Measurements from ENCODE around the gene C4A.
"Not testable (repeated sequence)": the region's sequence is repeated elsewhere in the genome, so short reads cannot be mapped to it uniquely, and the experiment has no call there.

Gene C4A

GRCh38 chr6:32003301-32003700, 21.4 kb downstream of the C4A start:
- H3K9ac ChIP-seq (ENCODE audit: low read depth, low read length); H3K27me3 ChIP-seq (ENCODE audit: control insufficient read depth, insufficient read depth, low read length); H3K36me3 ChIP-seq (ENCODE audit: control insufficient read depth, insufficient read depth, low read length); H3K9me3 ChIP-seq (ENCODE audit: control insufficient read depth, insufficient read depth, low read length); H3K4me1 ChIP-seq (ENCODE audit: control insufficient read depth, insufficient read depth, low read length); H3K4me3 ChIP-seq (ENCODE audit: low read depth, low read length): not testable (repeated sequence)

DNA sequence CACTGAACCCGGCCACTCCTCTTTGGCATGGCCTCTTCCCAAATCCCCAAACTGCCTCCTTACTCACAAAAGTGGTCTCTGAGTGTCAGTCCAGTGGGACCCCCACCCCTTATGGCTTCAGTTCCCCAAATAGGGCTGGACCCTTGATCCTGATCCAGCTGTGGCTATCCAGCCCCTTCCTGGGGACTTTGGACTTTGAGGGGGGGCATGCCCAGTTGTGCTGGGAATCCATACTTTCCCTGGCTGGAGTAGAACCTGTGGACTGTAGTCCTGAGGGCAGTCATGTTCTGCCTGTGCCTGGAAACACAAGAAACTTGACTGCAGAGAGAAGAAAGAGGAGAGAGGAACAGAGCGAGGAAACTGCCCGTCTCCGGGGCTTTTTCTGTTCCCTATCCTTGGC, 22.5 kb downstream of the C4A start:
- not testable (repeated sequence) for H3K9ac ChIP-seq (ENCODE audit: low read depth, low read length); H3K4me3 ChIP-seq (ENCODE audit: low read depth, low read length); H3K9me3 ChIP-seq (ENCODE audit: control insufficient read depth, insufficient read depth, low read length); H3K36me3 ChIP-seq (ENCODE audit: control insufficient read depth, insufficient read depth, low read length); H3K4me1 ChIP-seq (ENCODE audit: control insufficient read depth, insufficient read depth, low read length); H3K27me3 ChIP-seq (ENCODE audit: control insufficient read depth, insufficient read depth, low read length)

DNA sequence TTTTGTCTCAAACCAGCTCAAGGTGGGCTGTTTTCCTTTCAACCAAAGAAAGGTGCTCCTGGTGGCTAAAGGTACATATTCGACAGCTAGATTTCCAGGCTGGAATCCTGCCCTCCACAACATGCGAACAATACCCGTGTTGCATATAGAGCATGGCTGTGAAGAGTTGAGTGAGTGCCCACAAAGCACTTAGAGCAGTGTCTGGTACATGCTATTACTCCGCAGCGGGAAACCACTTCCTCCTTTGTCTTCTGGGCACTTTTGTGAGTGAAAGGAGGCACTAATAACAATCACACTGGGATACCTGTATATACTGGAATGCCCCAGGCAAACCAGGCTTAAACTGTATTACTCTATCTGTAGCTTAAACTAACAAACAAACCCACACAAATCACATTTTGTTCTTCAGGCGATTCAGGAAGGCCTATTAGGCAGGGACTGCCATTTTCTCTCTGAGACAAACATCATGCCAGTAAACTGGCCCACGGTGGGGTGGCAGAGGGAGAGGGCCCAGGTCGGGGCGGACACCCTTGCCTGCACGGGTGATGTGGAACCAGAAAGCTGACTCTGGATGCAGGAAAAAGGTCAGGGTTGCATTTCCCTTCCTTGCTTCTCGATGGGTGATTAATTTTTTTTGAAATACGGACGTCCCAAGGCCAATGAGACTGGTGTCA, 23.1 kb downstream of the C4A start:
- not testable (repeated sequence) for H3K36me3 ChIP-seq (ENCODE audit: control insufficient read depth, insufficient read depth, low read length); H3K27me3 ChIP-seq (ENCODE audit: control insufficient read depth, insufficient read depth, low read length); H3K9me3 ChIP-seq (ENCODE audit: control insufficient read depth, insufficient read depth, low read length); H3K9ac ChIP-seq (ENCODE audit: low read depth, low read length); H3K4me3 ChIP-seq (ENCODE audit: low read depth, low read length); H3K4me1 ChIP-seq (ENCODE audit: control insufficient read depth, insufficient read depth, low read length)

DNA sequence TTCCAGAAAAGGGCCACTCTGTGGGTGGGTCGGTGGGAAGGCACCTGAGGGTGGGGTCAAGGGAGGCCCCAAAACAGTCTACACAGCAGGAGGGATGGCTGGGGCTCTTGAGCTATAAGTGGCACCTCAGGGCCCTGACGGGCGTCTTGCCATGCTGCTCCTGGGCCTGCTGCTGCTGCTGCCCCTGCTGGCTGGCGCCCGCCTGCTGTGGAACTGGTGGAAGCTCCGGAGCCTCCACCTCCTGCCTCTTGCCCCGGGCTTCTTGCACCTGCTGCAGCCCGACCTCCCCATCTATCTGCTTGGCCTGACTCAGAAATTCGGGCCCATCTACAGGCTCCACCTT, 23.7 kb downstream of the C4A start:
- H3K4me3 ChIP-seq (ENCODE audit: low read depth, low read length); H3K27me3 ChIP-seq (ENCODE audit: control insufficient read depth, insufficient read depth, low read length); H3K9ac ChIP-seq (ENCODE audit: low read depth, low read length); H3K36me3 ChIP-seq (ENCODE audit: control insufficient read depth, insufficient read depth, low read length); H3K9me3 ChIP-seq (ENCODE audit: control insufficient read depth, insufficient read depth, low read length); H3K4me1 ChIP-seq (ENCODE audit: control insufficient read depth, insufficient read depth, low read length): not testable (repeated sequence)

- H3K36me3 ChIP-seq (ENCODE audit: control insufficient read depth, insufficient read depth, low read length); H3K4me3 ChIP-seq (ENCODE audit: low read depth, low read length); H3K9ac ChIP-seq (ENCODE audit: low read depth, low read length); H3K9me3 ChIP-seq (ENCODE audit: control insufficient read depth, insufficient read depth, low read length); H3K27me3 ChIP-seq (ENCODE audit: control insufficient read depth, insufficient read depth, low read length); H3K4me1 ChIP-seq (ENCODE audit: control insufficient read depth, insufficient read depth, low read length): not testable (repeated sequence)
Measured at GRCh38 chr6:32005991-32006529, 24.2 kb downstream of the C4A start.

GRCh38 chr6:32007086-32007485, 25.2 kb downstream of the C4A start:
- not testable (repeated sequence) for H3K4me3 ChIP-seq (ENCODE audit: low read depth, low read length); H3K27me3 ChIP-seq (ENCODE audit: control insufficient read depth, insufficient read depth, low read length); H3K9me3 ChIP-seq (ENCODE audit: control insufficient read depth, insufficient read depth, low read length); H3K4me1 ChIP-seq (ENCODE audit: control insufficient read depth, insufficient read depth, low read length); H3K36me3 ChIP-seq (ENCODE audit: control insufficient read depth, insufficient read depth, low read length); H3K9ac ChIP-seq (ENCODE audit: low read depth, low read length)

DNA sequence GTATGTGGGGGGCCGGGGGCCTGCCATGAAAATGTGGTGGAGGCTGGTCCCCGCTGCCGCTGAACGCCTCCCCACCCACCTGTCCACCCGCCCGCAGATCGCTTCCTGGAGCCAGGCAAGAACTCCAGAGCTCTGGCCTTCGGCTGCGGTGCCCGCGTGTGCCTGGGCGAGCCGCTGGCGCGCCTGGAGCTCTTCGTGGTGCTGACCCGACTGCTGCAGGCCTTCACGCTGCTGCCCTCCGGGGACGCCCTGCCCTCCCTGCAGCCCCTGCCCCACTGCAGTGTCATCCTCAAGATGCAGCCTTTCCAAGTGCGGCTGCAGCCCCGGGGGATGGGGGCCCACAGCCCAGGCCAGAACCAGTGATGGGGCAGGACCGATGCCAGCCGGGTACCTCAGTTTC, 26.2 kb downstream of the C4A start:
- H3K36me3 ChIP-seq (ENCODE audit: control insufficient read depth, insufficient read depth, low read length); H3K27me3 ChIP-seq (ENCODE audit: control insufficient read depth, insufficient read depth, low read length): not testable (repeated sequence)

DNA sequence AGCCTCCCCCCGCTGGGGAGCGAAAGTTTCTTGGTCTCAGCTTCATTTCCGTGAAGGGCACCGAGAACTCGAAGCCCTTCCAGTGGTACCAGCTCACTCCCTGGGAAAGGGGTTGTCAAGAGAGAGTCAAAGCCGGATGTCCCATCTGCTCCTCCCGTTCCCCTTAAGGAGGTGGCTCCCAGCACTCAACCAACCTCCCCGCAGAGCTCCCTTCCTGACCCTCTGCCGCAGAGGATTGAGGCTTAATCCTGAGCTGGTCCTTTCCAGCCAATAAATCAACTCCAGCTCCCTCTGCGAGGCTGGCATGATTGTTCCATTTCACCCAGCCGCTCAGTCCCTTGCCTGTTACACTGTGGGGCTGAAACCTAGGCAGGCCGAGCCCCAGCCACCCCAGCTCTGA, 26.8 kb downstream of the C4A start:
- not testable (repeated sequence) for H3K9me3 ChIP-seq (ENCODE audit: control insufficient read depth, insufficient read depth, low read length); H3K4me1 ChIP-seq (ENCODE audit: control insufficient read depth, insufficient read depth, low read length)

More for the DNA sequence above, 26.2 kb downstream of the C4A start:
- not testable (repeated sequence) for H3K9me3 ChIP-seq (ENCODE audit: control insufficient read depth, insufficient read depth, low read length); H3K4me3 ChIP-seq (ENCODE audit: low read depth, low read length); H3K4me1 ChIP-seq (ENCODE audit: control insufficient read depth, insufficient read depth, low read length); H3K9ac ChIP-seq (ENCODE audit: low read depth, low read length)

DNA sequence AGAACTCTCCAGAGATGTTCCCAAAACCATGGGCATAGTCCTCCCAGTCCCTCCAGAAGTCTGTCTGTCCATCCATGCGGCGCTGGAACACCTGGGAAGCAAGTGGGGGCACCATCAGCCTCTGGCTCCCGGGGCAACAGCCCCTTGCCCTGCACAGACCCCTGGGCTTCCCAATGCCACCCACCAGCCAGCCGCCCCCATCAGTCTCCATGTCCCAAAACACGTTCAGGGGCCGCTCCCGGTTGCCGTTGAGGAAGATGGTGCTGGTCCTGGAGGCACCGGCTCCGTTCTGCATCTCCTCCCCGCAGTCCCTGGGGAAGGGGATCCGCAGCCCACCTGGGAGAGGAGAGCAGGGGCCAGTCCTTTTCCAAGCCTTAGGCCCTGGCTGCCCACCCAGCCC, 27.7 kb downstream of the C4A start:
- H3K4me1 ChIP-seq (ENCODE audit: control insufficient read depth, insufficient read depth, low read length); H3K27me3 ChIP-seq (ENCODE audit: control insufficient read depth, insufficient read depth, low read length); H3K36me3 ChIP-seq (ENCODE audit: control insufficient read depth, insufficient read depth, low read length); H3K4me3 ChIP-seq (ENCODE audit: low read depth, low read length); H3K9ac ChIP-seq (ENCODE audit: low read depth, low read length); H3K9me3 ChIP-seq (ENCODE audit: control insufficient read depth, insufficient read depth, low read length): not testable (repeated sequence)

More for the DNA sequence above, 26.8 kb downstream of the C4A start:
- not testable (repeated sequence) for H3K27me3 ChIP-seq (ENCODE audit: control insufficient read depth, insufficient read depth, low read length); H3K4me3 ChIP-seq (ENCODE audit: low read depth, low read length); H3K9ac ChIP-seq (ENCODE audit: low read depth, low read length); H3K36me3 ChIP-seq (ENCODE audit: control insufficient read depth, insufficient read depth, low read length)

DNA sequence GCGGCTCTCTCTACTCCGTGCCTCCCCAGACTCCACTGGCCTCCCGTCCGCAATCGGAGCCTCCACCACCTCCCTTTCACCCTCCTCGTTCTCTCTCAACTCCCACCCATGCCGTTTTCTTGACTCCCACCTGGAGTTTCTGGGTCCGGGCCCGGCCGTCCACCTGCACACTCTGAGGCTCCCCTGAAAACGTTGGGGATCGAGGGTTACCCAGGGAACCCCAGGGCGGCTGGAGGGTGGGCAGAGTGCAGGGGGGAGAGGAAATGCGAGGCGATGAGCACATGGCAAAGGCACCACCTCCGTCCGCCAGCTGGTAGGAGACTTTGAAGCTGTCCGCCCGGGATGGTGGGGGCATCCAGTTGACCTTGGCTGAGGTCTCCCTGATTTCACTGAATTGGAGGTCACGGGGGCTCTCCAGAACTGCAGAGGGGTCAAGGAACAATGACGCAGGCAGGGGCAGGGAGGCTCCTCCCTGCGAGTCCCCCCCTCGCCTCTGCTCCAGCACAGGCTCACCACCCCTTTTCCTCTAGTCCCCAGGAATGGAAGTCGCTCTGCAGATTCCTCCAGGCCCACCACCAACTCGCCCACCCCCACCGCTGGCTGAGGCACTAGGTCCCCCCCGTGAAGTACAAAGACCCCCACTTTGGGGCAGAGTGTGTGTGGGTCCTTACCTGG, 29.1 kb downstream of the C4A start:
- not testable (repeated sequence) for H3K27me3 ChIP-seq (ENCODE audit: control insufficient read depth, insufficient read depth, low read length); H3K36me3 ChIP-seq (ENCODE audit: control insufficient read depth, insufficient read depth, low read length); H3K4me3 ChIP-seq (ENCODE audit: low read depth, low read length); H3K9ac ChIP-seq (ENCODE audit: low read depth, low read length); H3K4me1 ChIP-seq (ENCODE audit: control insufficient read depth, insufficient read depth, low read length); H3K9me3 ChIP-seq (ENCODE audit: control insufficient read depth, insufficient read depth, low read length)

GRCh38 chr6:32012941-32013617, 31.2 kb downstream of the C4A start:
- H3K27me3 ChIP-seq (ENCODE audit: control insufficient read depth, insufficient read depth, low read length); H3K9me3 ChIP-seq (ENCODE audit: control insufficient read depth, insufficient read depth, low read length); H3K36me3 ChIP-seq (ENCODE audit: control insufficient read depth, insufficient read depth, low read length); H3K4me3 ChIP-seq (ENCODE audit: low read depth, low read length); H3K9ac ChIP-seq (ENCODE audit: low read depth, low read length); H3K4me1 ChIP-seq (ENCODE audit: control insufficient read depth, insufficient read depth, low read length): not testable (repeated sequence)

DNA sequence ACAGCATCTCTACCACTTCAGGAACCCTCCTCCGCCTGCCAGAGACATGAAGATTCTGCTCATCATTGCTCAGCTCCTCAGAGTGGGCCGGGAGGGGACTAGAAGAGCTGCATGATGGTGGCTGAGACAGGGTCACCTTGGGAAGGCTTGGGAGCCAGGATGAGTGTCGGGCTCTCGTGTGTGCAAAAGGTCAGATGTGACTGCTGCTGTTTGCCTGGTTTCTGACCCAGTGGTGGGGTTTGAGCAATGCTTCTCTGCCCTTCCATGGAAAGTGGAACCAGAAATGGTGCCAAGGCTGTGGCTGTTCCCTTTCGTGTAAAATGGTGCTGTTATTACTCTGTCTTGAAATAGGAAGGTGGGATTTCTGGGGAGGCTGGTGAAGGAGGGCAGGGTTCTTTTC, 31.9 kb downstream of the C4A start:
- H3K36me3 ChIP-seq (ENCODE audit: control insufficient read depth, insufficient read depth, low read length); H3K4me3 ChIP-seq (ENCODE audit: low read depth, low read length); H3K4me1 ChIP-seq (ENCODE audit: control insufficient read depth, insufficient read depth, low read length); H3K9me3 ChIP-seq (ENCODE audit: control insufficient read depth, insufficient read depth, low read length); H3K27me3 ChIP-seq (ENCODE audit: control insufficient read depth, insufficient read depth, low read length); H3K9ac ChIP-seq (ENCODE audit: low read depth, low read length): not testable (repeated sequence)

Measured in iPS-15b (cell line).